Hepatocyte (in vitro differentiated cells): Measurements from ENCODE around the gene CARD18.

Experiments
- EZH2 ChIP-seq: fragments of 200-600 bp; sonication (generic); IDR thresholded peaks from 2 replicates; pipeline ENCODE4 v1.6.1; 2016; ENCODE audit warnings: antibody characterized with exemption, mild to moderate bottlenecking, borderline replicate concordance
- EZH2phosphoT487 ChIP-seq: fragments of 200-600 bp; sonication (generic); IDR thresholded peaks from one replicate; pipeline ENCODE4 v1.6.1; 2018; ENCODE audit warnings: antibody characterized with exemption, mild to moderate bottlenecking, low read depth, moderate library complexity; ENCODE audit not compliant: unreplicated experiment, severe bottlenecking
- TF ChIP-seq, protein P1 (sequence below): fragments of 200-600 bp; sonication (generic); IDR thresholded peaks from 2 replicates; pipeline ENCODE4 v1.5.1; 2016; ENCODE audit warnings: antibody characterized with exemption, mild to moderate bottlenecking; ENCODE audit not compliant: poor library complexity

GRCh38 chr11:105149477-105149876 is 9.9 kb upstream of the CARD18 start:
- TF ChIP-seq, protein P1, sequence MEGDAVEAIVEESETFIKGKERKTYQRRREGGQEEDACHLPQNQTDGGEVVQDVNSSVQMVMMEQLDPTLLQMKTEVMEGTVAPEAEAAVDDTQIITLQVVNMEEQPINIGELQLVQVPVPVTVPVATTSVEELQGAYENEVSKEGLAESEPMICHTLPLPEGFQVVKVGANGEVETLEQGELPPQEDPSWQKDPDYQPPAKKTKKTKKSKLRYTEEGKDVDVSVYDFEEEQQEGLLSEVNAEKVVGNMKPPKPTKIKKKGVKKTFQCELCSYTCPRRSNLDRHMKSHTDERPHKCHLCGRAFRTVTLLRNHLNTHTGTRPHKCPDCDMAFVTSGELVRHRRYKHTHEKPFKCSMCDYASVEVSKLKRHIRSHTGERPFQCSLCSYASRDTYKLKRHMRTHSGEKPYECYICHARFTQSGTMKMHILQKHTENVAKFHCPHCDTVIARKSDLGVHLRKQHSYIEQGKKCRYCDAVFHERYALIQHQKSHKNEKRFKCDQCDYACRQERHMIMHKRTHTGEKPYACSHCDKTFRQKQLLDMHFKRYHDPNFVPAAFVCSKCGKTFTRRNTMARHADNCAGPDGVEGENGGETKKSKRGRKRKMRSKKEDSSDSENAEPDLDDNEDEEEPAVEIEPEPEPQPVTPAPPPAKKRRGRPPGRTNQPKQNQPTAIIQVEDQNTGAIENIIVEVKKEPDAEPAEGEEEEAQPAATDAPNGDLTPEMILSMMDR, result no peak
- TF ChIP-seq EZH2phosphoT487, result no peak
- TF ChIP-seq EZH2, result no peak
